ENCODE data around the gene TRPM3. TPM values are rescaled to one million over a fixed set of nuclear protein-coding genes. Genes with fewer than 3 reads are reported as not detected.

The TRPM3 gene
- total RNA-seq, 4 donors from 2014 or later, result 5.2 to 8.1 (median 7.3) TPM

GRCh38 chr9:70816891-70817290 is 304.5 kb downstream of the TRPM3 start:
- no peaks in the 10 kb centered on the region for H3K36me3 ChIP-seq
- no peaks in the 10 kb centered on the region for H3K9me3 ChIP-seq
- no peaks in the 10 kb centered on the region for H3K4me1 ChIP-seq
- H3K27me3 ChIP-seq, result no peaks in the 10 kb centered on the region
- H3K4me3 ChIP-seq, result no peak overlapping the region
- TF ChIP-seq, protein P1, sequence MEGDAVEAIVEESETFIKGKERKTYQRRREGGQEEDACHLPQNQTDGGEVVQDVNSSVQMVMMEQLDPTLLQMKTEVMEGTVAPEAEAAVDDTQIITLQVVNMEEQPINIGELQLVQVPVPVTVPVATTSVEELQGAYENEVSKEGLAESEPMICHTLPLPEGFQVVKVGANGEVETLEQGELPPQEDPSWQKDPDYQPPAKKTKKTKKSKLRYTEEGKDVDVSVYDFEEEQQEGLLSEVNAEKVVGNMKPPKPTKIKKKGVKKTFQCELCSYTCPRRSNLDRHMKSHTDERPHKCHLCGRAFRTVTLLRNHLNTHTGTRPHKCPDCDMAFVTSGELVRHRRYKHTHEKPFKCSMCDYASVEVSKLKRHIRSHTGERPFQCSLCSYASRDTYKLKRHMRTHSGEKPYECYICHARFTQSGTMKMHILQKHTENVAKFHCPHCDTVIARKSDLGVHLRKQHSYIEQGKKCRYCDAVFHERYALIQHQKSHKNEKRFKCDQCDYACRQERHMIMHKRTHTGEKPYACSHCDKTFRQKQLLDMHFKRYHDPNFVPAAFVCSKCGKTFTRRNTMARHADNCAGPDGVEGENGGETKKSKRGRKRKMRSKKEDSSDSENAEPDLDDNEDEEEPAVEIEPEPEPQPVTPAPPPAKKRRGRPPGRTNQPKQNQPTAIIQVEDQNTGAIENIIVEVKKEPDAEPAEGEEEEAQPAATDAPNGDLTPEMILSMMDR (IDR thresholded peaks at IDR 0.05), result no peak
- TF ChIP-seq EP300 (IDR thresholded peaks at IDR 0.05) (no peak), POLR2A (IDR thresholded peaks at IDR 0.05) (no peak)
- H3K27ac ChIP-seq, result no peak overlapping the region
- 72 to 73% methylated on average over 2 of the region's 2 CpGs for WGBS, 2 donors
- no peak for DNase-seq (ENCODE audit: low spot score in 2 of 2)

GRCh38 chr9:70816316-70816715 is 305.1 kb downstream of the TRPM3 start:
- no peak for TF ChIP-seq POLR2A (IDR thresholded peaks at IDR 0.05)
- TF ChIP-seq EP300 (IDR thresholded peaks at IDR 0.05), result no peak
- TF ChIP-seq, protein P1 (IDR thresholded peaks at IDR 0.05), result no peak
- Histone ChIP-seq H3K36me3 (no peaks in the 10 kb centered on the region), H3K27me3 (no peaks in the 10 kb centered on the region), H3K4me1 (no peaks in the 10 kb centered on the region), H3K27ac (no peak overlapping the region), H3K9me3 (no peaks in the 10 kb centered on the region), H3K4me3 (no peak overlapping the region)
- no peak for DNase-seq (ENCODE audit: low spot score in 2 of 2)
- 93 to 97% methylated on average over 1 of the region's 1 CpG for WGBS, 2 donors

DNA sequence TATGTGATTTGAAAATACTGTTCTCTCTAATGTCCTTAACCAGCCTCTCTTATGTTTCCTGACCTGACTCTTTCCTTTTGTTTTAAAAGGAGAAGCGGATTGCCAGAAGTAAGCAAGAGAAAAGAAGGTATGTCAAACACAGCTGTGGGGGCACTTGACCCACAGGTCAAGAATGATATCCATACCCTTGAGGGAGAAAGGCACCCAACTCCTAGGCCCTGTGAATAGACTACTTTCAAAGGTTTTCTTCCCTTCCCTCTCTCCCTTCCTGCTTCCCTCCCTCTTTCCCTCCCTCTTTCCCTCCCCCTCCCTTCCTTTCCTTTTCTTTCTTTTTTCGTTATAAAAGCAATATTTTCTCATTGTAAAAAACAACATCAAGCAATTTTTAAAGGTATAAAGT is 306.8 kb downstream of the TRPM3 start:
- H3K4me3 ChIP-seq, result no peak overlapping the region
- H3K4me1 ChIP-seq, result no peaks in the 10 kb centered on the region
- H3K36me3 ChIP-seq, result no peaks in the 10 kb centered on the region
- H3K27ac ChIP-seq, result no peak overlapping the region
- WGBS, 2 donors, result 46 to 54% methylated on average over 2 of the region's 2 CpGs
- H3K27me3 ChIP-seq, result no peaks in the 10 kb centered on the region
- no peak for DNase-seq (ENCODE audit: low spot score in 2 of 2)
- H3K9me3 ChIP-seq, result no peaks in the 10 kb centered on the region
- no peak for TF ChIP-seq EP300 (IDR thresholded peaks at IDR 0.05)

DNA sequence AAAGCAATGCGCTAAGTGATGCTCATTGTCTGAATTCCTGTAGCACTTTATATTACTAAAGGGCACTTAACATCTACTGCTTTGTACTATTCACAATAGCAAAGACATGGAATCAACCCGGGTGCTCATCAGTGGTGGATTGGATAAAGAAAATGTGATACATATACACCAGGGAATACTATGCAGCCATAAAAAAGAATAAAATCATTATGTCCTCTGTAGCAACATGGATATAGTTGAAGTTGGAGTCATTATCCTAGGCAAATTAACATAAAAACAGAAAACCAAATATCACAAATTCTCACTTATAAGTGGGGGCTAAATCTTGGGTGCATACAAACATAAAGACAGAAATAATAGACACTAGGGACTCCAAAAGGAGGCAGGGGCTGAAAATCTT is 308.3 kb downstream of the TRPM3 start:
- TF ChIP-seq POLR2A (IDR thresholded peaks at IDR 0.05) (no peak), EP300 (IDR thresholded peaks at IDR 0.05) (no peak)
- TF ChIP-seq, protein P1 (IDR thresholded peaks at IDR 0.05), result no peak
- WGBS, 2 donors, result 98 to 100% methylated on average over 2 of the region's 2 CpGs
- no peak overlapping the region for H3K27ac ChIP-seq
- H3K4me3 ChIP-seq, result no peak overlapping the region
- no peak for DNase-seq (ENCODE audit: low spot score in 2 of 2)
- H3K9me3 ChIP-seq, result no peaks in the 10 kb centered on the region
- no peaks in the 10 kb centered on the region for H3K36me3 ChIP-seq
- H3K4me1 ChIP-seq, result no peaks in the 10 kb centered on the region
- H3K27me3 ChIP-seq, result no peaks in the 10 kb centered on the region

DNA sequence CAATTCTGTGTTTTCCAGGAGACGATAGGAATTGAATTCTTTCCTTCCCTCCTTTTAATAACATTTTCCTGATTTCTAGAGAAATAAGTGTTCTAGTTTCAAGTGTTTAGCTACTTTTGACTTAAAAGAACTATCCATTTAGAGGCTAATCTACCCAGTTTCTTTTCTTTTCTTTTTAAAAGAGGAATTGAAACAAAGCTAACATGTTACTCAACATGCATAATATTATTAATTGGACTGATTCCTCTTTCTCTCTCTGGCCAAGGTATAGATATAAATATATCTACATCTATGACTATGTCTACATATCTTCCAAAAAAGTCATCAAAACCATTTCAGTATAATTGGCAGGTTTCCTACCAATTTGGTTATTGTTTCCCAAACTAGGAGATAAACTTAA is 309.8 kb downstream of the TRPM3 start:
- Histone ChIP-seq H3K27ac (no peak overlapping the region), H3K9me3 (no peaks in the 10 kb centered on the region), H3K4me1 (no peaks in the 10 kb centered on the region), H3K4me3 (no peak overlapping the region), H3K27me3 (no peaks in the 10 kb centered on the region), H3K36me3 (no peaks in the 10 kb centered on the region)
- 0 to 91% methylated on average over 1 of the region's 1 CpG for WGBS, 2 donors
- no peak for DNase-seq (ENCODE audit: low spot score in 2 of 2)
- TF ChIP-seq, protein P1 (IDR thresholded peaks at IDR 0.05), result no peak
- no peak for TF ChIP-seq POLR2A (IDR thresholded peaks at IDR 0.05)
- no peak for TF ChIP-seq EP300 (IDR thresholded peaks at IDR 0.05)

DNA sequence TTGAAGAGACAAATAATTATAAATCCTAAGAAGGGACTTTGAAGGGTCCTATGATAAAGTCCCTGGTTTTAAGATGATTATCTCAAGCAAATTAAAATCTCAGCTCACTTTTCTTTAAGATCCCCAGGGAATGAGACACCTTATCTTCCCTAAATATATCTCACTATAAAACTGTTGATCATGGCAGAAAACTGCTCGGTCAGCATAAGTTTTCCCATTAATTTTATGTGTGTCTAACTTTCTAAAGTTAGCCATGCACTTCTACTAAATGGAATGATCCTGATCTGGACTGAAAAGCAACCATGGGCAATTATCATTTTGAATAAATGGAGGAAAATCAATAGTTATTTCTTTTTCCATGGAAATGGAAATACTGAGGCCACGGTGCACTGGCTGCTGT is 314.5 kb downstream of the TRPM3 start:
- H3K4me1 ChIP-seq, result peaks cover 0 to 18% (median under 1%) of the 10 kb centered on the region in 4 donors
- H3K9me3 ChIP-seq, result no peaks in the 10 kb centered on the region
- H3K27ac ChIP-seq, result no peak overlapping the region
- H3K36me3 ChIP-seq, result no peaks in the 10 kb centered on the region
- H3K4me3 ChIP-seq, result no peak overlapping the region
- no peak for DNase-seq (ENCODE audit: low spot score in 2 of 2)
- TF ChIP-seq POLR2A (IDR thresholded peaks at IDR 0.05) (no peak), EP300 (IDR thresholded peaks at IDR 0.05) (no peak)
- TF ChIP-seq, protein P1 (IDR thresholded peaks at IDR 0.05), result no peak
- WGBS, 2 donors, result 81 to 82% methylated on average over 2 of the region's 2 CpGs
- no peaks in the 10 kb centered on the region for H3K27me3 ChIP-seq
